Left lobe of liver (tissue), 2 donors: ENCODE measurements around the gene NPSR1. TPM values are rescaled to one million over a fixed set of nuclear protein-coding genes. Genes with fewer than 3 reads are reported as not detected.
"Not testable (repeated sequence)": the region's sequence is repeated elsewhere in the genome, so short reads cannot be mapped to it uniquely, and the experiment has no call there.

Experiments used
- ATAC-seq: fragments of 200-7000 bp; cut with Tn5 transposase; one replicate; pipeline ENCODE4 v1.9.1; 2020; ENCODE audit warnings: mild to moderate bottlenecking, moderate library complexity
- DNase-seq: peaks from one replicate; pipeline ENCODE4 v3.0.0-alpha.2; 2020; ENCODE audit warnings: low spot score
- total RNA-seq: library from RNA; stranded (reverse); gene quantifications from one replicate; pipeline ENCODE4 v1.2.1, GENCODE V29; 2021
- donor health status: DM: no; HTN: no; CAD: no; lungs with moderate emphysema.
- donor health status: DM: no; HTN: yes; CAD: no.

NPSR1 gene
- total RNA-seq, 1 donor from 2014 or later, result not detected

GRCh38 chr7:34831436-34831835 is 173.4 kb downstream of the NPSR1 start:
- no peak for ATAC-seq
- DNase-seq, result no peak

- no peak for DNase-seq
- no peak for ATAC-seq
Observed at GRCh38 chr7:34832020-34832419, 174.0 kb downstream of the NPSR1 start.

- ATAC-seq (no peak), DNase-seq (no peak)
Observed at GRCh38 chr7:34835901-34836600, 178.0 kb downstream of the NPSR1 start.

GRCh38 chr7:34837316-34837715 is 179.3 kb downstream of the NPSR1 start:
- DNase-seq, result no peak
- ATAC-seq, result no peak

- ATAC-seq, result no peak
- DNase-seq, result no peak
Observed at GRCh38 chr7:34837801-34838201, 179.8 kb downstream of the NPSR1 start.

GRCh38 chr7:34838329-34838728 is 180.3 kb downstream of the NPSR1 start:
- no peak for ATAC-seq
- no peak for DNase-seq

- no peak for DNase-seq
- ATAC-seq, result no peak
Observed at GRCh38 chr7:34839645-34840044, 181.6 kb downstream of the NPSR1 start.

GRCh38 chr7:34840176-34840785 is 182.3 kb downstream of the NPSR1 start:
- DNase-seq (no peak), ATAC-seq (no peak)

GRCh38 chr7:34841326-34841725 is 183.3 kb downstream of the NPSR1 start:
- no peak for DNase-seq
- no peak for ATAC-seq

GRCh38 chr7:34842782-34843181 is 184.8 kb downstream of the NPSR1 start:
- DNase-seq (no peak), ATAC-seq (no peak)

- ATAC-seq (no peak), DNase-seq (no peak)
Observed at GRCh38 chr7:34844406-34844805, 186.4 kb downstream of the NPSR1 start.

- ATAC-seq, result no peak
- no peak for DNase-seq
Observed at GRCh38 chr7:34844936-34845665, 187.1 kb downstream of the NPSR1 start.

- no peak for ATAC-seq
- no peak for DNase-seq
Observed at GRCh38 chr7:34845666-34846361, 187.8 kb downstream of the NPSR1 start.

GRCh38 chr7:34846976-34847375 is 189.0 kb downstream of the NPSR1 start:
- no peak for DNase-seq
- ATAC-seq, result no peak

GRCh38 chr7:34848670-34849069 is 190.7 kb downstream of the NPSR1 start:
- DNase-seq (no peak), ATAC-seq (no peak)

- DNase-seq (no peak), ATAC-seq (no peak)
Observed at GRCh38 chr7:34849163-34849960, 191.3 kb downstream of the NPSR1 start.

- ATAC-seq (no peak), DNase-seq (no peak)
Observed at GRCh38 chr7:34849986-34850385, 192.0 kb downstream of the NPSR1 start.

GRCh38 chr7:34850681-34851080 is 192.7 kb downstream of the NPSR1 start:
- no peak for DNase-seq
- ATAC-seq, result no peak

GRCh38 chr7:34851431-34851830 is 193.4 kb downstream of the NPSR1 start:
- no peak for ATAC-seq

GRCh38 chr7:34858444-34858843 is 200.4 kb downstream of the NPSR1 start:
- ATAC-seq, DNase-seq: not testable (repeated sequence)

More at GRCh38 chr7:34851431-34851830, 193.4 kb downstream of the NPSR1 start:
- no peak for DNase-seq

- ATAC-seq, DNase-seq: not testable (repeated sequence)
Observed at GRCh38 chr7:34859281-34859680, 201.3 kb downstream of the NPSR1 start.
